ENCODE results near the gene FNDC1.

- TF ChIP-seq CTCF (IDR thresholded peaks at IDR 0.05; ENCODE audit: low read depth, low read length) (no peak), EZH2phosphoT487 (IDR thresholded peaks at IDR 0.05; ENCODE audit: low read depth) (no peak)
These were observed 43.2 kb upstream of the FNDC1 start for GRCh38 chr6:159125951-159126352.

Measured in OCI-LY3 (cell line).